Cortex of kidney (tissue), 1 donor: ENCODE results near the gene MAGEB4.
"Not testable (repeated sequence)": the region's sequence is repeated elsewhere in the genome, so short reads cannot be mapped to it uniquely, and the experiment has no call there.

Experiments
- DNase-seq: peaks from one replicate; lab custom pipeline; 2025; lab: John Stamatoyannopoulos, UW

MAGEB4 gene

GRCh38 chrX:30241724-30242415 lies at the start of gene MAGEB4:
Gene MAGEB4 (plus strand): TSS chrX:30242000. CDS start chrX:30242136, 136 bp downstream.
- DNase-seq = no peak

DNA sequence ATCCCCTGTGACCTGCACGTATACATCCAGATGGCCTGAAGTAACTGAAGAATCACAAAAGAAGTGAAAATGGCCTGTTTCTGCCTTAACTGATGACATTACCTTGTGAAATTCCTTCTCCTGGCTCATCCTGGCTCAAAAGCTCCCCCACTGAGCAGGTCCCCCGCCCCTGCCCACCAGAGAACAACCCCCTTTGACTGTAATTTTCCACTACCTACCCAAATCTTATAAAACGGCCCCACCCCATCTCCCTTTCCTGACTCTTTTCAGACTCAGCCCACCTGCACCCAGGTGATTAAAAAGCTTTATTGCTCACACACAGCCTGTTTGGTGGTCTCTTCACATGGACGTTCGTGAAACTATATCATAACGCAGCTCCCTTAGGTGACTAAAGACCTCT lies 47.9 kb upstream of the MAGEB4 start:
- not testable (repeated sequence) for DNase-seq

- DNase-seq = no peak
These were observed 45.5 kb upstream of the MAGEB4 start for GRCh38 chrX:30196322-30196721.

GRCh38 chrX:30212172-30212571 lies 29.6 kb upstream of the MAGEB4 start:
- DNase-seq = no peak

DNA sequence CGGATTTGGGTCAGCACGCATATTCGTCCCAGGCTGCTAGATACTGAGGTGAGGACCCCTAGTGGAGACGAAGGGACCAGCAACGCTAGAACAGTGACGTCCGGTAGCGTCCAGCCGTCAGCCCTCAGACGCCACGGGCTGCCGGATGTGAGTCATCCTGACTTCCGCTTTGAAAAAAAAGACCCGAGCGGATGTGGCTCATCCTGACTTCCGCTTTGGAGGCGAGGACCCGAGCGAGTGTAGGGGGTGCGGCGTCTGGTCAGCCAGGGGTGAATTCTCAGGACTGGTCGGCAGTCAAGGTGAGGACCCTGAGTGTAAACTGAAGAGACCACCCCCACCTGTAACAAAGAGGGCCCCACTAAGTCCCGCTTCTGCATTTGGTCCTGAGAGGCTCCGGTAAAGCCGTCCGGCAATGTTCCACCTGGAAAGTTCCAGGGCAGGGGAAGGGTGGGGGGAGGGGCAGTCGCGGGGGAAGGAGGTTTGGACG lies 26.4 kb upstream of the MAGEB4 start, which contains the start of gene MAGEB2:
MAGEB2 (plus strand) TSS at position 207 of the 487 bp plus-strand sequence. CDS start 3,018 bp downstream, outside the sequence.
- DNase-seq = no peak

GRCh38 chrX:30217465-30217864 lies 24.3 kb upstream of the MAGEB4 start:
- no peak for DNase-seq

GRCh38 chrX:30219372-30219771 lies 22.4 kb upstream of the MAGEB4 start:
- DNase-seq = no peak

DNA sequence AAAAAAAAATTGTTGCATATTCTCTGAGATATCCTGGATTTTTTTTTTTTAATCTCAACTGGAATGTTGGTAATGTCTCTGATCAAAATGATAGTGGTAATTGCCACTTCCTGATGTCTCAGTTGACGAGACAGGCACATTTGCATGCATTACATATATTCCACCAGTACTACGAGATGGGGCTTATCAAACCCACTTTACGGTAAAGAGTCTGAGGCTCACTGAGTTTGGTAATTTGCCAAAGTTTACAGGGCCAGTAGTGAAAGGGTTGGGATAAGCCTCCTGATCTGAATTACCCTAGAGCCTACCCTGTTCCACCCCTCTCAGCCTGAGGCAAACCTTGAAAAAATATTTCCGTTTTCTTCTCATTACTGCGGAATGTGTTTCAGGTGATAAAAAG lies 21.1 kb upstream of the MAGEB4 start:
- no peak for DNase-seq

GRCh38 chrX:30224536-30224935 lies 17.3 kb upstream of the MAGEB4 start:
- no peak for DNase-seq

- DNase-seq = no peak
These were observed 13.3 kb upstream of the MAGEB4 start for GRCh38 chrX:30228526-30228925.

DNA sequence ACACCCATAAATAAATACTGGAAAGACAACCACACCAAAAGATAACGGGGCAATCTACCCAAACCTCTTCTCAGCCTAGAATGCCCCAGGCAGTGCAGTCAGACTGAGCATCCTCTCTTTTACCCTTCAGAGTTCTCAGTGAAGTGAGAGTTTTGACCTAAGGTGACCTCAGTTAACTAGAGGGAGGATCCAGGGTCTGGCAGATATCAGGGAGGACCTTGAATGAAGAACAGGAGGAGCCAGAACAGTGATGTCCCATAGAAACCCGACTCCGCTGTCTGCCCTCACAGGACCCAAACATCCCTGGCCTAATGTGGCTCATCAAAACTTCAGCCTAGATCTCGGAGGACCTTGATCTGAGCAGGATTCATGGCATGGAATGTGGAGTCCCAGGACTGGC lies 11.4 kb upstream of the MAGEB4 start, which contains the start of gene MAGEB3:
MAGEB3 (plus strand) TSS at position 263 of the 400 bp plus-strand sequence. CDS start 5,268 bp downstream, outside the sequence.
- no peak for DNase-seq

DNA sequence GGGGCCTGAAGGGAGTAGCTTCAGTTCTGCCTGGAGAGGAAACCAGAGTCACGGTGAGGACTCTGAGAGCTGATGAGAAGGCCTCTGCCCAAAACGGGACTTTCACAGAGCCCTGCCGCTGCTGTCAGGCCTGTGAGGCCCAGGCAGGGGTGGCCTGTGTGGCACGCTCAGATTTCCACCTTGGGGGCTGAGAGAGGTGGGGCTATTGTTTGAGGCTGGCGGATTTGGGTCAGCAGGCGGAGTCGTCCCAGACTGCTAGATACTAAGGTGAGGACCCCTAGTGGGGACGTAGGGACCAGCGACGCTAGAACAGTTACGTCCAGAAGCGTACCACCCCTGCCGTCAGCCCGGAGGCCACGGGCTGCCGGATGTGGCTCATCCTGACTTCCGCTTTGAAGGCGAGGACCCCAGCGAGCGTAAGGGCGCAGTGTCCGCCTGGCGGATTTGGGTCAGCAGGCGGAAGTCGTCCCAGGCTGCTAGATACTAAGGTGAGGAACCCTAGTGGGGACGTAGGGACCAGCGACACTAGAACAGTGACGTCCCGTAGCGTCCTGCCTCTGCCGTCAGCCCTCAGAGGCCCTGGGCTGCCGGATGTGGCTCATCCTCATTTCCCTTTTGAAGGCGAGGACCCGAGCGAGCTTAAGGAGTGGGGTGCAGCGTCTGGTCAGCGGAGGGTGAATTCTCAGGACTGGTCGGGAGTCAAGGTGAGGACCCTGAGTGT lies 5.1 kb downstream of the MAGEB4 start, which contains the start of gene MAGEB1:
MAGEB1 (plus strand) TSS at position 378 of the 721 bp plus-strand sequence. CDS start 3,348 bp downstream, outside the sequence.
- no peak for DNase-seq

DNA sequence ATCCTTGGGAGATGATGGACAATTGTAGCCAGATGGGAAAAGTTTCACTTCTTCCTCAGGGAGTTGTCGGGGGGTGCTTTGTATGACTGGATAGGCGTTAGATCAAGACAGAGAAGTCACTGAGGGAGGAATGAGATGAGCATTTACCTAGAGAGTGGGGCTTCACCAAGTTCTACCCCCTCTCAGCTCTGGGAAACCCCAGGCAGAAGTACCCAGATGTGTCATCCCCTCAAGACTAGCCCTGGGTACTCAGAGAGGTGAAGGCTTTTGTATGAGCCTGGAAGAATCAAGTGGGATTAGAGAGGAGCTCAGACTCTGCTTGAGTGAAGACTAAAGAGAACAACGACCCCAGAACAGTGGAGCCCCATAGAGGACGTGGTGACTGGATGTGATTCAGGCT lies 7.1 kb downstream of the MAGEB4 start:
- no peak for DNase-seq

DNA sequence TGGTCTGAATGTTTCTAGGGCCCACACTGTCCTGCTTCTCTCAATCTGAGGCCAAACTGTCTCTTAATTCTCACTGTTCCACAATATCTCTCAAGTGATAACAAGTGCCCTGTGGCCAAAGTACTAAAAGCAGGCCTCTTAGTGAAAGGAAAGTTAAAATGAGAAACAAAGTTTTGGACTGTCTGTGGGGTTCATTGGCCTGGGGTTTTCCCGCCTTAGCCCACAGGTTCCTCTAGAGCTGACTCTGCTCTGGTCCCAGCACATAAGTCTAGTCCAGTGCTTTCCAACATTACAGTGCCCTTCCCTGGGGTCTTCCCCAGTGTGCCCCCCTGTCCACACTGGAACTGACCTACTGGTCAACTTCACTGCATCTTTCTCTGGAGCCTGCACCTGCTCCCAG lies 11.5 kb downstream of the MAGEB4 start:
- DNase-seq = no peak

GRCh38 chrX:30259927-30260326 lies 18.1 kb downstream of the MAGEB4 start:
- no peak for DNase-seq

DNA sequence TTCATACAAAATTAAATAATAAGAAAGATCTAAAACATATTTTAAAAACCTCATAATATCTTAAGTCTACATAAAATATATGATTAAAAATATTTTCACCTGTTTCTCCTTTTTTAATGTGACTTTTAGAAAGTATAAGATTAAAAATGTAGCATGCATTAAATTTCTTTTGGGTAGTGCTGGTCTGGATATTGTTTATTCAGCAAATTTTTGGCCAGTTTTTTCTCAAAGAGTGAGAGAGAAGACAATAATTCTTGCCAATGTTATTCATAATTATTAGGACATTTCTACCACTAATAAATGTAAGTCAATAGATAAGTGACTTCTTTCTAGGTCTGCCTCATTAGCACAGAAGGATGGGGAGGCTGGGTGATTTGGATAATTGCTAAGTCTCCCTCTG lies 19.2 kb downstream of the MAGEB4 start:
- DNase-seq = no peak

DNA sequence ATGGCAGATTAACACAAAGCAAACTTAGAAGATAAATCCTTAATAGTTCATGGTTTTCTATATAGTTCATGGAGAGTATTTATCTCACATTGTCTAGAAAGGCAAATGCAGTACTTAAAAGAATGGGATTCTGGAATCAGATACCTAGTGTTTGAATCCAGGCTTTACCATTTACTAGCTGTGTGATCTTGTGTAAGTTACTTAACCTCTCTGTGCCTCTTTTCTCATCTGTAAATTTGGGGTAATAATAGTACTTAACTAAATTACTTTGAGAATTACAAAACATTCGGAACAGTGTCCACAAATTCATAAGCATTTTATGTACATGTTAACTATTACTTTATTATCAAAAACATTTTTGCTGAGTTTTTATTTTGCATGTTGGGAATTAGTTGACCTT lies 21.0 kb downstream of the MAGEB4 start:
- DNase-seq = no peak

- DNase-seq = no peak
These were observed 28.8 kb downstream of the MAGEB4 start for GRCh38 chrX:30270639-30271038.

DNA sequence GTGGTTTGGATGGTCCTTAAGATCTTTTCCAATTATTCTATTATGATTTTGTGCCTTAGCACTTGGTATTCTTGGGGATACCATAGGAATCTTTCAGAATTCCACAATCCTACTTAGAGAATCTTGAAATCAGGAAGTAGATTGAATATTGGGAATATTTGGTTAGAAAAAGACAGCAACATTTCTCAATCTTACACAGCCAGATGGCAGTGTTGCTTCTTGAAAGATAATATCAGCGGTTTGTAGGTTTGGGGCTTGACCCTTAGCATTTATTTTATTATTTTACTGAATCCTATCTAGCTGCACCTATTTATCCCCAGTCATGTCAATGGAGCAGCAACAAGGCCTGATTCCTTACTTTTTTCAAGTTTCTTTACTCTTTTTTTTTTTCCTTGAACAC lies 33.7 kb downstream of the MAGEB4 start:
- no peak for DNase-seq

- DNase-seq = no peak
These were observed 36.6 kb downstream of the MAGEB4 start for GRCh38 chrX:30278365-30278764.

GRCh38 chrX:30280428-30280827 lies 38.6 kb downstream of the MAGEB4 start:
- no peak for DNase-seq

DNA sequence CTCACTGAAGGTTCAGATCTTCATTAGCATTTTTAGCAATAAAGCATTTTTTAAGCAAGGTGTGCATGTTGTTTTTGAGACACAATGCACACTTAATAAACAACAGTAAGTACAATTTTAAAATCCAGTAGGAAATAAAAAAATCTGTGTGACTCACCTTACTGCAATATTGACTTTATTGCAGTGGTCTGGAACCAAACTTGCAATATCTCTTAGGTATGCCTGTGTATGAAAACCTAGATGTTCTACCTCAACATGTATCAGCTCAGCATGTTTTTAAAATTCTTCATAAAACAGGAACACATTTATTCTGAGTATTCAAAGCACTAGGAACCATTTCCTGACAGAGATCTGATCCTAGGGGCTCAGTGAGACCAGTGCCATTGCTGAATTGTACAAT lies 40.7 kb downstream of the MAGEB4 start:
- no peak for DNase-seq
